IPS-18c (cell line): Measurements from ENCODE around the gene SGSH.
"Not testable (repeated sequence)": the region's sequence is repeated elsewhere in the genome, so short reads cannot be mapped to it uniquely, and the experiment has no call there.

Experiments
- H3K4me3 ChIP-seq: 2 replicates; pipeline ENCODE4 v1.7.0; 2013; ENCODE audit warnings: low read depth, mild to moderate bottlenecking, low read length, moderate library complexity; ENCODE audit not compliant: insufficient read depth
- H3K9me3 ChIP-seq: one replicate; pipeline ENCODE4 v1.6.1; 2013; ENCODE audit warnings: mild to moderate bottlenecking, low read length, moderate library complexity; ENCODE audit not compliant: control insufficient read depth, insufficient read depth

Gene SGSH

GRCh38 chr17:80257716-80258213 is 37.6 kb upstream of the SGSH start:
- Histone ChIP-seq H3K9me3 (no peaks in the 10 kb centered on the region), H3K4me3 (no peak overlapping the region)

GRCh38 chr17:80256034-80256350 is 35.9 kb upstream of the SGSH start:
- Histone ChIP-seq H3K9me3 (no peaks in the 10 kb centered on the region), H3K4me3 (no peak overlapping the region)

GRCh38 chr17:80254396-80255251 is 34.5 kb upstream of the SGSH start:
- Histone ChIP-seq H3K4me3 (no peak overlapping the region), H3K9me3 (no peaks in the 10 kb centered on the region)

- Histone ChIP-seq H3K4me3 (no peak overlapping the region), H3K9me3 (no peaks in the 10 kb centered on the region)
Measured at GRCh38 chr17:80253631-80254395, 33.7 kb upstream of the SGSH start.

- Histone ChIP-seq H3K9me3 (no peaks in the 10 kb centered on the region), H3K4me3 (no peak overlapping the region)
Measured at GRCh38 chr17:80252871-80253270, 32.7 kb upstream of the SGSH start.

GRCh38 chr17:80251966-80252365 is 31.8 kb upstream of the SGSH start:
- H3K4me3 ChIP-seq: no peak overlapping the region
- no peaks in the 10 kb centered on the region for H3K9me3 ChIP-seq

- Histone ChIP-seq H3K4me3 (no peak overlapping the region), H3K9me3 (no peaks in the 10 kb centered on the region)
Measured at GRCh38 chr17:80248894-80249710, 29.0 kb upstream of the SGSH start.

GRCh38 chr17:80248001-80248893 is 28.1 kb upstream of the SGSH start:
- H3K9me3 ChIP-seq: no peaks in the 10 kb centered on the region
- H3K4me3 ChIP-seq: no peak overlapping the region

- no peak overlapping the region for H3K4me3 ChIP-seq
- H3K9me3 ChIP-seq: no peaks in the 10 kb centered on the region
Measured at GRCh38 chr17:80247561-80247960, 27.4 kb upstream of the SGSH start.

GRCh38 chr17:80246726-80247125 is 26.6 kb upstream of the SGSH start:
- no peak overlapping the region for H3K4me3 ChIP-seq
- H3K9me3 ChIP-seq: no peaks in the 10 kb centered on the region

GRCh38 chr17:80246266-80246681 is 26.1 kb upstream of the SGSH start:
- H3K4me3 ChIP-seq: no peak overlapping the region
- no peaks in the 10 kb centered on the region for H3K9me3 ChIP-seq

- H3K9me3 ChIP-seq: no peaks in the 10 kb centered on the region
- no peak overlapping the region for H3K4me3 ChIP-seq
Measured at GRCh38 chr17:80245566-80246265, 25.6 kb upstream of the SGSH start.

GRCh38 chr17:80244871-80245509 is 24.9 kb upstream of the SGSH start:
- Histone ChIP-seq H3K4me3 (no peak overlapping the region), H3K9me3 (no peaks in the 10 kb centered on the region)

- H3K4me3 ChIP-seq, H3K9me3 ChIP-seq: not testable (repeated sequence)
Measured at GRCh38 chr17:80244448-80244847, 24.3 kb upstream of the SGSH start.

GRCh38 chr17:80243526-80244433 is 23.6 kb upstream of the SGSH start:
- Histone ChIP-seq H3K4me3 (no peak overlapping the region), H3K9me3 (no peaks in the 10 kb centered on the region)
